Heart right ventricle (tissue), 16 donors: ENCODE data around the gene NIN. TPM values are rescaled to one million over a fixed set of nuclear protein-coding genes. Genes with fewer than 3 reads are reported as not detected.

Source experiments
- ATAC-seq, 8 donors: fragments of 200-7000 bp; cut with Tn5 transposase; one replicate each; pipeline ENCODE4 v1.9.1; 2020; ENCODE audit warnings: mild to moderate bottlenecking in 8 of 8, moderate library complexity in 8 of 8, moderate number of reproducible peaks in 1 of 8
- DNase-seq, 2 donors: peaks; one replicate each; pipeline ENCODE4 v3.0.0-alpha.2; 2020
- H3K27ac ChIP-seq, 10 donors: fragments of 200-600 bp; sonication (generic) in 2 of 10; one replicate each; pipeline versions ENCODE4 v1.5.0 to v1.8.0; 2020 to 2022; ENCODE audit warnings: mild to moderate bottlenecking in 3 of 10
- H3K27me3 ChIP-seq, 7 donors: fragments of 200-600 bp; one replicate each; pipeline ENCODE4 v1.8.0; 2021 to 2022; ENCODE audit warnings: mild to moderate bottlenecking in 2 of 7
- H3K36me3 ChIP-seq, 9 donors: fragments of 200-600 bp; sonication (generic) in 1 of 9; one replicate each; pipeline versions ENCODE4 v1.5.0 to v1.8.0; 2020 to 2022; ENCODE audit warnings: mild to moderate bottlenecking in 2 of 9
- H3K4me1 ChIP-seq, 9 donors: fragments of 200-600 bp; sonication (generic) in 1 of 9; one replicate each; pipeline versions ENCODE4 v1.5.0 to v1.8.0; 2020 to 2022; ENCODE audit warnings: mild to moderate bottlenecking in 4 of 9
- H3K4me3 ChIP-seq, 10 donors: fragments of 200-600 bp; sonication (generic) in 2 of 10; one replicate each; pipeline versions ENCODE4 v1.5.0 to v1.8.0; 2020 to 2022; ENCODE audit warnings: mild to moderate bottlenecking in 7 of 10, moderate library complexity in 2 of 10
- H3K9me3 ChIP-seq, 11 donors: fragments of 200-600 bp in 10 of 11; sonication (generic) in 2 of 11; one replicate each; pipeline versions ENCODE4 v1.5.0 to v1.8.0; 2013 to 2022; ENCODE audit warnings: mild to moderate bottlenecking in 2 of 11, control low read depth in 1 of 11, moderate library complexity in 1 of 11
- WGBS, 2 donors: extraction: QIAGEN DNeasy Blood & Tissue Kit; methylation state at CpG; one replicate each; pipeline ENCODE4 v1.1.7; 2013; ENCODE audit warnings: inconsistent platforms in 1 of 2; 5-methylcytosine and 5-hydroxymethylcytosine counted together
- intact Hi-C, 10 donors: fragments of 100-400 bp; cut with DNase I; formaldehyde crosslinking; loops; one replicate each; pipeline versions ENCODE4 v1.11.1 to v1.14.2; 2022
- polyA plus RNA-seq, 2 donors: library from polyadenylated mRNA; stranded (reverse); fragments of 200-250 nt; gene quantifications; one replicate each; pipeline ENCODE4 v1.2.3, GENCODE V29; 2013
- total RNA-seq, 10 donors: library from RNA; stranded (reverse); fragmentation: NEBNext Ultra II Directional in 3 of 10; extraction: Animal tissue kit (Norgen Biotek cat#: 25700) in 3 of 10; gene quantifications; one replicate each; pipeline versions ENCODE4 v1.2.1 to v1.2.4, GENCODE V29; 2021 to 2023
- TF ChIP-seq, protein P1 (sequence below), 9 donors: fragments of 200-600 bp; sonication (generic) in 2 of 9; IDR thresholded peaks; one replicate each; pipeline versions ENCODE4 v1.5.0 to v1.8.0; 2021 to 2022; ENCODE audit warnings: antibody characterized with exemption in 9 of 9, mild to moderate bottlenecking in 5 of 9, moderate library complexity in 1 of 9
- donor health status: Arrhythmogenic right ventricular cardiomyopathy.
- donor health status: ischemic (EF 13 %, LVEDD 7.1; RV severe dilation, severe dysfunction).
- donor health status: healthy with polysubstance abuse.
- donor health status: DM: no; HTN: yes; CAD: no.
- donor health status: DM: no; HTN: no; CAD: no.
- donor health status: ischemic (EF 25% LVEDD 6.9; RV normal size, moderate dysfunction).
- donor health status: ischemic (EF 25% LVEDD 5.7; RV mildly dilated, moderate dysfunction).
- donor health status: healthy.
- donor health status: DM: yes; HTN: yes; CAD: no.
- donor health status: Ischemic cardiomyopathy.
- donor health status: ischemic (EF 35%, LVEDD 5.7; RV mildly dilated, moderate dysfunction).
- donor health status: nonischemic (EF 11% LVEDD 7.7; RV severe dilation, severe dysfunction).
- donor health status: DM: yes; HTN: yes; CAD: no.
- donor health status: PGD.
- donor health status: ischemic (EF 29% LVEDD 5.4; RV normal size, mild dysfunction).
- donor health status: nonischemic (EF 23%, LVEDD 6.1; RV moderate dilation, normal function).

NIN gene
- total and polyA plus RNA-seq, 12 donors, result 4.0 to 38.7 (median 25.1) TPM

DNA sequence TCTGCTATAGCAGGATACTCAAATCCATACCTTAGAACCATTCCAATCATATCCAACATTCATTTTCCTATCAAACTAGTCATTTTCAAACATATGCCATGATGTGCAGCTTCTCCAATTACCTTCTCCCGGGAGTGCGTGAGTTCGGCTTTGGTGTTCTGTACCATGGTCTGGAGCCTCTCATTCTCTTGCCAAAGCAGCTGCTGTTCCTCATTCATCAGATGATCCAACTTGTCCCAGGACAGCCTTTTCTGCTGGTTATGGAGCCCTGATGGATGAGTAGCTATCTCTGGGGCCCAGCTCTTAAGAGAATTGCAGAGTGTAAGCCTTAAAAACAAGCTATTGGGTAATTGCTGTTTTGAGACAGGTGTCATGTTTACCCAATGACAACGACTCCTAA lies 91.8 kb downstream of the NIN start:
- H3K36me3 ChIP-seq, result peaks cover 0 to 98% (median 40%) of the 10 kb centered on the region in 9 donors
- intact Hi-C loops, result loop anchor here in 1 of 10 donors (10.0 kb wide), 1 partner anchor 924 kb away; no protein-coding TSS in a partner anchor

DNA sequence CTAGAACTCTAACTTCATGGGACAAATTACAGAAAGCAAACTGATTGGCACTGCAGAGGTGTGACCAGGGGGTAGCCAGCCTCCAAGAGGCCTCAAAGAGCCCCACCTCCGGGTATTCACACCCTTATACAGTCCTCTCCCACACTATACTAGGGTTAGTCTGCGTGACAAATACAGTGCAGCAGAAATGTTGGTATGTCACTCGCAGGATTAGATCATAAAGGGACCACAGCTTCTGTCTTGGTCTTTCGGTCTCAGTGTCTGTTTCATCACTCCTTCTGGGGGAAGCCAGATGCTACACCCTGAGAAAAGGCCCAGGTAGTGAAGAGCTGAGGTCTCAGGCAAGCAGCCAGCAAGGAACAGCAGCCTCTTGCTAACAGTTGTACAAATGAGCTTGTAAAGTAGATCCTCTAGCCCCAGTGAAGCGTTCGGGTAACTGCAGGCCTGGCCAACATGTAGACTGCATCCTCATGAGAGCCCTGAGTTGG lies 94.0 kb downstream of the NIN start:
- peaks cover 0 to 98% (median 39%) of the 10 kb centered on the region in 9 donors for H3K36me3 ChIP-seq
- intact Hi-C loops, result loop anchor here in 1 of 10 donors (10.0 kb wide), 1 partner anchor 922 kb away; no protein-coding TSS in a partner anchor
- H3K4me3 ChIP-seq, result no peak overlapping the region
- DNase-seq (no peak), ATAC-seq (peak in 1 of 8 donors; percentile 22)
- no peaks in the 10 kb centered on the region for H3K9me3 ChIP-seq
- H3K4me1 ChIP-seq, result peaks cover 0 to 30% (median 12%) of the 10 kb centered on the region in 9 donors
- TF ChIP-seq, protein P1, sequence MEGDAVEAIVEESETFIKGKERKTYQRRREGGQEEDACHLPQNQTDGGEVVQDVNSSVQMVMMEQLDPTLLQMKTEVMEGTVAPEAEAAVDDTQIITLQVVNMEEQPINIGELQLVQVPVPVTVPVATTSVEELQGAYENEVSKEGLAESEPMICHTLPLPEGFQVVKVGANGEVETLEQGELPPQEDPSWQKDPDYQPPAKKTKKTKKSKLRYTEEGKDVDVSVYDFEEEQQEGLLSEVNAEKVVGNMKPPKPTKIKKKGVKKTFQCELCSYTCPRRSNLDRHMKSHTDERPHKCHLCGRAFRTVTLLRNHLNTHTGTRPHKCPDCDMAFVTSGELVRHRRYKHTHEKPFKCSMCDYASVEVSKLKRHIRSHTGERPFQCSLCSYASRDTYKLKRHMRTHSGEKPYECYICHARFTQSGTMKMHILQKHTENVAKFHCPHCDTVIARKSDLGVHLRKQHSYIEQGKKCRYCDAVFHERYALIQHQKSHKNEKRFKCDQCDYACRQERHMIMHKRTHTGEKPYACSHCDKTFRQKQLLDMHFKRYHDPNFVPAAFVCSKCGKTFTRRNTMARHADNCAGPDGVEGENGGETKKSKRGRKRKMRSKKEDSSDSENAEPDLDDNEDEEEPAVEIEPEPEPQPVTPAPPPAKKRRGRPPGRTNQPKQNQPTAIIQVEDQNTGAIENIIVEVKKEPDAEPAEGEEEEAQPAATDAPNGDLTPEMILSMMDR (IDR thresholded peaks at IDR 0.05), result no peak
- H3K27me3 ChIP-seq, result no peaks in the 10 kb centered on the region
- 78 to 88% methylated on average over 6 of the region's 6 CpGs for WGBS, 2 donors
- peak overlapping the region in 1 of 10 donors; percentile 20 for H3K27ac ChIP-seq

More for the DNA sequence above, 91.8 kb downstream of the NIN start:
- Histone ChIP-seq H3K4me3 (no peak overlapping the region), H3K27me3 (no peaks in the 10 kb centered on the region), H3K4me1 (peaks cover 0 to 30% (median 12%) of the 10 kb centered on the region in 9 donors), H3K9me3 (no peaks in the 10 kb centered on the region), H3K27ac (peak overlapping the region in 9 of 10 donors; percentile 8 to 73 (median 46))
- ATAC-seq (peak in 3 of 8 donors; percentile 20 to 41 (median 39)), DNase-seq (no peak)
- TF ChIP-seq, protein P1 (IDR thresholded peaks at IDR 0.05), result no peak
- 88 to 91% methylated on average over 4 of the region's 4 CpGs for WGBS, 2 donors

DNA sequence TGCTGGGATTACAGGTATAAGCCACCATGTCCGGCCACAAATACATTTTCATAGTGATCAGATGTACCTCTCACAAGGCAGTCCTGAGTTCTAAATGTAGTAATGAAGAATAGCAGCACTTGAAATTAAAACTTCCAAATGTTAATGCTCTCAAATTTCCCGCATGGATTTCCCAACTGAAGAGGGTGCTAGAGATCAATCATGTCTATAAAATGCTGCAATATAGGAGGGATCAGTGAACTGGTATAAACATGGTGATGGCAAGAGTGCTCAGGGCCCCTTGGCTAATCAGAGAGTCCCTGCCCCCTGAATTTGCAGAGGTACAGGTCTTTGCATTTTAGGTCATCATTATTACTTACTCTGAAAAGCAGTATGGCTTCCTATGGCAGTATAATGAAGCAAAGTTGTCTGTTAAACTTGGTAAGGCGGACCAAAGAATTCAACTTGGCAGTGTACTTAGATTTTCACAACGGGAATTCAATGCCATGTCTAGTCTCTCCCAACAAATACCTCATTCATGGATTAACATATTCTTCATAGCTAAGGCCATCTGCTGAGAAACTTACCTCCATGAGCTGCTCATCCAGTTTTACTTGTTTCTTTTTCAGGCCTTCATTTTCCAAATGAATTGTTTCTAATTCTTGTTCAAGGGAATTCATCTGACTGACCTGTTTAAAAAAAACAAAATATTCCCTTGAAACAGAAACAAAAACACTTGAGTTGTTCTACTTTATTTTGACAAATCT lies 95.8 kb downstream of the NIN start:
- Histone ChIP-seq H3K9me3 (no peaks in the 10 kb centered on the region), H3K36me3 (peaks cover 0 to 98% (median 45%) of the 10 kb centered on the region in 9 donors), H3K4me3 (no peak overlapping the region), H3K27me3 (no peaks in the 10 kb centered on the region), H3K27ac (no peak overlapping the region), H3K4me1 (peaks cover 0 to 12% (median 10%) of the 10 kb centered on the region in 9 donors)
- no peak for ATAC-seq
- TF ChIP-seq, protein P1 (IDR thresholded peaks at IDR 0.05), result no peak
- WGBS, 2 donors, result 73 to 79% methylated on average over 4 of the region's 4 CpGs
- no peak for DNase-seq
- intact Hi-C loops, result loop anchor here in 1 of 10 donors (5.0 to 10.0 kb wide), 2 partner anchors 857 to 920 kb away; no protein-coding TSS in a partner anchor

DNA sequence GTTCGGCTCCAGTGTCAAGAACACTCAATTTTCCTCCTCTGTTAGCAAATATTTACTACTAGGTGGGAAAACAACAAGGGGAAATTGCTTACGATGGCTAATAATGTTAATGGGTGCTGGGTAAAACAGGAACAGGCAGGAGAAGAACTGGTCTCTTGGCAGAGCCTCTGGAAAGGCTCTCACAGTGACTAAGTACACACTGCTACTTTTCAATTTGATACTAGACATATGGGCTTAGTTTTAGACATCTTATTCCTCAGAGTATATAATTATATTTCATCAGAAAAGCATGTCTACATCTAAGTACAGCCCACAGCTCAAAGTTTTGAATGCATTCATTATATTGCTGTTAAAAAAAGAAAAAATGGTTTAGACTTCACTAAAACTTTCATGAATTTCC lies 97.5 kb downstream of the NIN start:
- intact Hi-C loops, result loop anchor here in 1 of 10 donors (5.0 to 10.0 kb wide), 2 partner anchors 859 to 919 kb away; no protein-coding TSS in a partner anchor
- no peak for DNase-seq
- no peak for ATAC-seq
- H3K4me3 ChIP-seq, result no peak overlapping the region
- TF ChIP-seq, protein P1 (IDR thresholded peaks at IDR 0.05), result no peak
- no peak overlapping the region for H3K27ac ChIP-seq
- H3K27me3 ChIP-seq, result no peaks in the 10 kb centered on the region
- H3K36me3 ChIP-seq, result peaks cover 0 to 100% (median 60%) of the 10 kb centered on the region in 9 donors
- WGBS, 2 donors, result 95 to 96% methylated on average over 2 of the region's 2 CpGs
- H3K9me3 ChIP-seq, result no peaks in the 10 kb centered on the region
- no peaks in the 10 kb centered on the region for H3K4me1 ChIP-seq
